Mammary epithelial cell (primary cell): ENCODE data around the gene MPHOSPH9.

Source experiments
- CTCF ChIP-seq, 2 donors: IDR thresholded peaks in 1 of 2; conservative IDR thresholded peaks in 1 of 2; 2 replicates each; pipeline ENCODE4 v1.5.1; 2011 to 2012; ENCODE audit warnings: inconsistent platforms in 2 of 2, low read length in 2 of 2, mild to moderate bottlenecking in 2 of 2, control low read depth in 1 of 2, low read depth in 1 of 2; ENCODE audit not compliant: insufficient read depth in 1 of 2; ENCODE audit errors: extremely low read depth in 1 of 2
- EZH2 ChIP-seq: IDR thresholded peaks from 2 replicates; pipeline ENCODE4 v1.6.1; 2012; ENCODE audit warnings: low read length, inconsistent platforms, borderline replicate concordance

GRCh38 chr12:123106640-123107359 lies 126.1 kb downstream of the MPHOSPH9 start:
- no peak for TF ChIP-seq CTCF (conservative IDR thresholded peaks at IDR 0.05 in 1 of 2, IDR thresholded peaks at IDR 0.05 in 1 of 2; ENCODE audit: extremely low read depth in 1 of 2, insufficient read depth in 1 of 2, low read depth in 1 of 2, low read length in 2 of 2)
- TF ChIP-seq EZH2 = no peak
